GM10266 (cell line): ENCODE data around the gene FGF12.

Experiments used
- DNase-seq: peaks from one replicate; pipeline ENCODE4 v3.0.0; 2012; ENCODE audit errors: extremely low spot score
- CTCF ChIP-seq: IDR thresholded peaks from 2 replicates; pipeline ENCODE4 v1.5.1; 2012; ENCODE audit warnings: mild to moderate bottlenecking, low read depth; ENCODE audit not compliant: control insufficient read depth, insufficient read depth; ENCODE audit errors: missing control alignments

Gene FGF12

GRCh38 chr3:192417017-192417416, 310.3 kb downstream of the FGF12 start:
- no peak for DNase-seq
- TF ChIP-seq CTCF = no peak

GRCh38 chr3:192413461-192413860, 313.9 kb downstream of the FGF12 start:
- TF ChIP-seq CTCF = no peak
- DNase-seq = no peak

- no peak for DNase-seq
- no peak for TF ChIP-seq CTCF
Observed at GRCh38 chr3:192410684-192410960, 316.7 kb downstream of the FGF12 start.

- TF ChIP-seq CTCF = no peak
- peak; percentile 42 for DNase-seq
Observed at GRCh38 chr3:192409838-192410683, 317.3 kb downstream of the FGF12 start.

GRCh38 chr3:192409201-192409837, 318.0 kb downstream of the FGF12 start:
- peak; percentile 66 for DNase-seq
- TF ChIP-seq CTCF = no peak

- DNase-seq = no peak
- no peak for TF ChIP-seq CTCF
Observed at GRCh38 chr3:192408647-192409200, 318.6 kb downstream of the FGF12 start.

GRCh38 chr3:192408007-192408646, 319.2 kb downstream of the FGF12 start:
- no peak for TF ChIP-seq CTCF
- DNase-seq = no peak
